Neural cell (in vitro differentiated cells): ENCODE data around the gene DDN.

Experiments
- CTCF ChIP-seq: fragments of 450-650 bp; IDR thresholded peaks from 2 replicates; pipeline ENCODE4 v1.5.1; 2014; ENCODE audit warnings: antibody characterized with exemption, mild to moderate bottlenecking, moderate library complexity; ENCODE audit not compliant: poor library complexity, severe bottlenecking
- EP300 ChIP-seq: fragments of 450-650 bp; conservative IDR thresholded peaks from 2 replicates; pipeline ENCODE4 v1.6.1; 2014; ENCODE audit warnings: antibody characterized with exemption, mild to moderate bottlenecking, moderate library complexity; ENCODE audit not compliant: poor library complexity, severe bottlenecking
- EZH2 ChIP-seq: fragments of 200-600, 300-800 bp; shearing (Covaris generic), sonication (generic); IDR thresholded peaks from 2 replicates; pipeline ENCODE4 v1.6.1; 2014; ENCODE audit warnings: antibody characterized with exemption, low read length, borderline replicate concordance, mild to moderate bottlenecking; ENCODE audit not compliant: insufficient read depth, poor library complexity, severe bottlenecking
- MXI1 ChIP-seq: fragments of 450-650 bp; conservative IDR thresholded peaks from 2 replicates; pipeline ENCODE4 v1.6.1; 2014; ENCODE audit warnings: antibody characterized with exemption, mild to moderate bottlenecking; ENCODE audit not compliant: poor library complexity, severe bottlenecking
- POLR2AphosphoS5 ChIP-seq: IDR thresholded peaks from 2 replicates; pipeline ENCODE4 v1.6.1; 2012
- REST ChIP-seq: IDR thresholded peaks from 2 replicates; pipeline ENCODE4 v1.6.1; 2012; ENCODE audit warnings: borderline replicate concordance
- TAF1 ChIP-seq: IDR thresholded peaks from 2 replicates; pipeline ENCODE4 v1.6.1; 2012; ENCODE audit warnings: low read depth

- TF ChIP-seq CTCF, result peak; percentile 45
- TF ChIP-seq REST, result no peak
- no peak for TF ChIP-seq TAF1
- TF ChIP-seq MXI1, result no peak
- no peak for TF ChIP-seq POLR2AphosphoS5
- TF ChIP-seq EP300, result no peak
- no peak for TF ChIP-seq EZH2
Measured at GRCh38 chr12:48965298-48965838, 33.8 kb downstream of the DDN start.
